Mucosa of descending colon (tissue), 3 donors: ENCODE measurements around the gene LPCAT4. TPM values are rescaled to one million over a fixed set of nuclear protein-coding genes. Genes with fewer than 3 reads are reported as not detected.
"Not testable (repeated sequence)": the region's sequence is repeated elsewhere in the genome, so short reads cannot be mapped to it uniquely, and the experiment has no call there.

Experiments used
- ATAC-seq: fragments of 200-7000 bp; cut with Tn5 transposase; one replicate; pipeline ENCODE4 v1.9.1; 2020; ENCODE audit warnings: mild to moderate bottlenecking, moderate library complexity
- DNase-seq, 3 donors: peaks; one replicate each; pipeline ENCODE4 v3.0.0-alpha.2; 2020
- H3K36me3 ChIP-seq: fragments of 200-600 bp; one replicate; pipeline ENCODE4 v1.8.0; 2021; ENCODE audit warnings: low read depth, mild to moderate bottlenecking
- H3K4me1 ChIP-seq: fragments of 200-600 bp; one replicate; pipeline ENCODE4 v1.8.0; 2021; ENCODE audit warnings: low read depth, mild to moderate bottlenecking
- H3K4me3 ChIP-seq: fragments of 200-600 bp; one replicate; pipeline ENCODE4 v1.8.0; 2021; ENCODE audit warnings: mild to moderate bottlenecking
- H3K9me3 ChIP-seq: fragments of 200-600 bp; one replicate; pipeline ENCODE4 v1.8.0; 2021; ENCODE audit warnings: mild to moderate bottlenecking
- CTCF ChIP-seq: fragments of 200-600 bp; IDR thresholded peaks from one replicate; pipeline ENCODE4 v1.8.0; 2022; ENCODE audit warnings: antibody characterized with exemption, mild to moderate bottlenecking
- intact Hi-C, 2 donors: fragments of 100-400 bp; cut with DNase I in 1 of 2; cut with micrococcal nuclease in 1 of 2; formaldehyde crosslinking; loops; one replicate each; pipeline versions ENCODE4 v1.11.0 to v1.11.1; 2022; cut with DNase I, micrococcal nuclease
- total RNA-seq, 3 donors: library from RNA; stranded (reverse); fragmentation: NEBNext Ultra II Directional in 2 of 3; extraction: Animal tissue kit (Norgen Biotek cat#: 25700) in 2 of 3; gene quantifications; one replicate each; pipeline versions ENCODE4 v1.2.1 to v1.2.4, GENCODE V29; 2021 to 2023
- donor health status: DM: no; HTN: no; CAD: no; lungs with moderate emphysema.
- donor health status: DM: no; HTN: no; CAD: no.
- donor health status: DM: no; HTN: yes; CAD: no.

The LPCAT4 gene
- total RNA-seq, 3 donors from 2014 or later = 144 to 236 (median 154) TPM

- intact Hi-C loops = no loop called here
- TF ChIP-seq CTCF = no peak
- DNase-seq (no peak), ATAC-seq (no peak)
- H3K4me3 ChIP-seq = no peak overlapping the region
- H3K36me3 ChIP-seq = no peaks in the 10 kb centered on the region
- peaks cover 6% of the 10 kb centered on the region for H3K4me1 ChIP-seq
- no peaks in the 10 kb centered on the region for H3K9me3 ChIP-seq
These were observed 11.8 kb downstream of the LPCAT4 start for GRCh38 chr15:34355241-34355640.

- no peak for ATAC-seq
- Histone ChIP-seq H3K9me3 (no peaks in the 10 kb centered on the region), H3K4me3 (no peak overlapping the region), H3K36me3 (no peaks in the 10 kb centered on the region), H3K4me1 (no peaks in the 10 kb centered on the region)
- intact Hi-C loops = no loop called here
- DNase-seq = no peak
- no peak for TF ChIP-seq CTCF
These were observed 12.7 kb downstream of the LPCAT4 start for GRCh38 chr15:34354286-34354685.

- DNase-seq (no peak), ATAC-seq (no peak)
- no peak overlapping the region for H3K4me3 ChIP-seq
- TF ChIP-seq CTCF = no peak
- H3K9me3 ChIP-seq = no peaks in the 10 kb centered on the region
- no peaks in the 10 kb centered on the region for H3K4me1 ChIP-seq
- H3K36me3 ChIP-seq = no peaks in the 10 kb centered on the region
- intact Hi-C loops = no loop called here
These were observed 13.4 kb downstream of the LPCAT4 start for GRCh38 chr15:34353627-34354026.

GRCh38 chr15:34352996-34353395 is 14.0 kb downstream of the LPCAT4 start:
- H3K4me1 ChIP-seq, H3K36me3 ChIP-seq, DNase-seq, ATAC-seq, H3K9me3 ChIP-seq, H3K4me3 ChIP-seq, intact Hi-C loops: not testable (repeated sequence)

- DNase-seq (no peak), ATAC-seq (no peak)
- Histone ChIP-seq H3K4me1 (no peaks in the 10 kb centered on the region), H3K9me3 (no peaks in the 10 kb centered on the region), H3K4me3 (no peak overlapping the region), H3K36me3 (no peaks in the 10 kb centered on the region)
- intact Hi-C loops = no loop called here
- no peak for TF ChIP-seq CTCF
These were observed 17.2 kb downstream of the LPCAT4 start for GRCh38 chr15:34349769-34350168.

GRCh38 chr15:34348735-34349300 is 18.2 kb downstream of the LPCAT4 start:
- Histone ChIP-seq H3K36me3 (no peaks in the 10 kb centered on the region), H3K4me1 (no peaks in the 10 kb centered on the region), H3K4me3 (no peak overlapping the region), H3K9me3 (no peaks in the 10 kb centered on the region)
- intact Hi-C loops = no loop called here
- DNase-seq = no peak
- TF ChIP-seq CTCF = no peak
- ATAC-seq = no peak
